ENCODE measurements around the gene CDKN1A. TPM values are rescaled to one million over a fixed set of nuclear protein-coding genes. Genes with fewer than 3 reads are reported as not detected.
"Not testable (repeated sequence)": the region's sequence is repeated elsewhere in the genome, so short reads cannot be mapped to it uniquely, and the experiment has no call there.

Gene CDKN1A
- total RNA-seq, 1 donor from 2014 or later, result 50.4 TPM

DNA sequence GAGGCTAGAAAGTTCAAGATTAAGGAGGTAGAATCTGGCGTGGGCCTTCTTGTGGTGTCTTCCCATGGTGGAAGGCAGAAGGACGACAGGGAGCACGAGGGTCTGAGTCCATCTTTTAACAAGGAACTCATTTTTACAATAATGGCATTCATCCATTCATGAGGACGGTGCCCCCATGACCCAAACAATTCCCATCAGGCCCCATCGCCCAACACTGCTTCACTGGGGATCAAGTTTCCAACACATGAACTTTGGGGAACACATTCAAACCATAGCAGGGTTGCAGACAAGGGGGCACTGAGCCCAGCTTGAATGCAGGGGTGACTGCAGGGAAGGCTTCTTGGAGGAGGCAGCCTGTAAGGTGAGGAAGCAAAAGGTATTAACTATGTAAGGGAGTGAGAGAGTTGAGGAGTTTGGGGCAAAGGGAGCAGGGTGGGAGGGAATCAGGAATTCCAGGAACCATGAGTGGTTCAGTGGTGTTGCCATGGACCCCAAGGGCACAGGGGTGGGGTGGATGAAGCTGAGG lies 24.6 kb downstream of the CDKN1A start:
- intact Hi-C loops (cut with micrococcal nuclease), result no loop called here
- Mint-ChIP-seq H3K4me3 (no peak overlapping the region), H3K9me3 (no peaks in the 10 kb centered on the region), H3K4me1 (peaks cover 15% of the 10 kb centered on the region), H3K27me3 (no peaks in the 10 kb centered on the region), H3K27ac (no peak overlapping the region), H3K36me3 (ENCODE audit: low read depth) (no peaks in the 10 kb centered on the region)
- TF ChIP-seq, protein P1, sequence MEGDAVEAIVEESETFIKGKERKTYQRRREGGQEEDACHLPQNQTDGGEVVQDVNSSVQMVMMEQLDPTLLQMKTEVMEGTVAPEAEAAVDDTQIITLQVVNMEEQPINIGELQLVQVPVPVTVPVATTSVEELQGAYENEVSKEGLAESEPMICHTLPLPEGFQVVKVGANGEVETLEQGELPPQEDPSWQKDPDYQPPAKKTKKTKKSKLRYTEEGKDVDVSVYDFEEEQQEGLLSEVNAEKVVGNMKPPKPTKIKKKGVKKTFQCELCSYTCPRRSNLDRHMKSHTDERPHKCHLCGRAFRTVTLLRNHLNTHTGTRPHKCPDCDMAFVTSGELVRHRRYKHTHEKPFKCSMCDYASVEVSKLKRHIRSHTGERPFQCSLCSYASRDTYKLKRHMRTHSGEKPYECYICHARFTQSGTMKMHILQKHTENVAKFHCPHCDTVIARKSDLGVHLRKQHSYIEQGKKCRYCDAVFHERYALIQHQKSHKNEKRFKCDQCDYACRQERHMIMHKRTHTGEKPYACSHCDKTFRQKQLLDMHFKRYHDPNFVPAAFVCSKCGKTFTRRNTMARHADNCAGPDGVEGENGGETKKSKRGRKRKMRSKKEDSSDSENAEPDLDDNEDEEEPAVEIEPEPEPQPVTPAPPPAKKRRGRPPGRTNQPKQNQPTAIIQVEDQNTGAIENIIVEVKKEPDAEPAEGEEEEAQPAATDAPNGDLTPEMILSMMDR (IDR thresholded peaks at IDR 0.05), result no peak
- CTCF ChIA-PET, result no interaction called here
- no peak for DNase-seq
- POLR2A ChIA-PET, result no interaction called here
- no peak for ATAC-seq (ENCODE audit: low read depth)

DNA sequence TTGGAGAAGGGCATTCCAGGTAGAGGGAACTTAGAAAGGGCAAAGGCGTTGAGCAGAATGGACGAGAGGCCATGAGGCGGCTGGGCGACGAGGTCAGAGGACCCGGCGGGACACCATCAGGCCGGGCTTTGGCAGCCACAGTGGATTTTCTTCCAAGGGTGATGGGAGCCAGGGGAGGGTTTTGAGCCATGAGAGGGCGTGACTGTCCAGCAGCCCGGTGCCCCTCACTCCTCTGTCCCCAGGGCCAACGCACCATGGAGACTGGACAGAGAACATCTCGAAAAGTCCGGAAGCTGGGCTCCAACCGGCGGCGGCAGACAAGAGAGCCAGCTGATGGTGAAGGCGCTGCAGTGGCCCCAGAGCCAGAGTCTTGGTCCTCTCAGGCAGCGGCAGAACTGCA lies 25.5 kb downstream of the CDKN1A start:
- DNase-seq (no peak), ATAC-seq (ENCODE audit: low read depth) (no peak)
- POLR2A ChIA-PET, result no interaction called here
- Mint-ChIP-seq H3K9me3 (no peaks in the 10 kb centered on the region), H3K36me3 (ENCODE audit: low read depth) (no peaks in the 10 kb centered on the region), H3K27me3 (no peaks in the 10 kb centered on the region), H3K4me1 (peaks cover 12% of the 10 kb centered on the region), H3K4me3 (no peak overlapping the region), H3K27ac (no peak overlapping the region)
- TF ChIP-seq, protein P1 (IDR thresholded peaks at IDR 0.05), result no peak
- CTCF ChIA-PET, result no interaction called here
- intact Hi-C loops (cut with micrococcal nuclease), result no loop called here

DNA sequence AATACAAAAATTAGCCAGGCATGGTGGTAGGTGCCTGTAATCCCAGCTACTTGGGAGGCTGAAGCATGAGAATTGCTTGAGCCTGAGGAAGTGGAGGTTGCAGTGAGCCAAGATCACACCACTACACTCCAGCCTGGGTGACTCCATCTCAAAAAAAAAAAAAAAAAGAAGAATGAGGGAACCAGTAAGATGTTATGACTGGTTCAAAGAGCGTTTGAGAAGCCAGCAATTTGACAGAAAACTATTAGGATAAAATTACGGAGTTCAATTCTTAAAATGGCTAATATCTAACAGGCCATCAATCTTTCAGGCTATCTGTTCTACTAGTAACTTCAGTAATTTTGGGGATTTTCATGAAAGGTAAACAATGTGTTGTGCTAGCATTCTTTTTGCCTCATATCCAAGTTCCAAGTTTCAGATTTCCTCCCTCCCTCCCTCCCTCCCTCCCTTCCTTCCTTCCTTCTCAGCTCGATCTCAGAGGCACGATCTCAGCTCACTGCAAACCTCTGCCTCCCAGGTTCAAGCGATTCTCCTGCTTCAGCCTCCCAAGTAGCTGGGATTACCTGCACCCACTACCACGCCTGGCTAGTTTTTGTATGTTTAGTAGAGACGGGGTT lies 26.6 kb downstream of the CDKN1A start:
- DNase-seq; H3K4me3 Mint-ChIP-seq; H3K36me3 Mint-ChIP-seq (ENCODE audit: low read depth); H3K27me3 Mint-ChIP-seq; ATAC-seq (ENCODE audit: low read depth); H3K27ac Mint-ChIP-seq; intact Hi-C loops (cut with micrococcal nuclease); CTCF ChIA-PET; H3K9me3 Mint-ChIP-seq: not testable (repeated sequence)
- peaks cover 12% of the 10 kb centered on the region for H3K4me1 Mint-ChIP-seq
- POLR2A ChIA-PET, result interaction anchor here (0.7 kb wide), 1 partner anchor 572 kb away, joined by 3 read pairs; no protein-coding TSS in a partner anchor

DNA sequence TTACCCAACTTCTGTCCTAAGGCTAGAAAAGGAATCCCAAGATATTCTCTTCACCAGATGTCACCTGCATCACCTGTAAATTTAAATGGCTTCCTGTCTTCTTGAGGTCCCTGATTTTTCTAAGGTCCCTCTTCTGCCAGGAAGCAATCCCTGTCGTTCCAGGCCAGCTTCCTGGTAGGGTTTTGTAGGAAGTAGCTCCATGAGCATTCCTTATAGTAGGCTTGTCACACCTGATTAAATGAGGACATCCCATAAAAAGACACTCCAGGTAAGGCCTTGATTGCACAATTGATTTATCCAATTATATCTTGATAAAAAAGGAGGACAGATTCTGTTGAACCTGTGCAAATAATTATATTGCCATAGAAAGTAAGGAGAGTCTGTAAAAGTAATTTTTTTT lies 27.8 kb downstream of the CDKN1A start:
- no peak overlapping the region for H3K4me3 Mint-ChIP-seq
- DNase-seq, result no peak
- no peaks in the 10 kb centered on the region for H3K27me3 Mint-ChIP-seq
- intact Hi-C loops (cut with micrococcal nuclease), result no loop called here
- H3K36me3 Mint-ChIP-seq (ENCODE audit: low read depth), result no peaks in the 10 kb centered on the region
- TF ChIP-seq, protein P1 (IDR thresholded peaks at IDR 0.05), result no peak
- no peaks in the 10 kb centered on the region for H3K9me3 Mint-ChIP-seq
- no peak overlapping the region for H3K27ac Mint-ChIP-seq
- ATAC-seq (ENCODE audit: low read depth), result no peak
- ChIA-PET POLR2A (no interaction called here), CTCF (interaction anchor here (1.3 to 2.0 kb wide), 2 partner anchors 18 to 53 kb away, joined by 4 to 5 read pairs; no protein-coding TSS in a partner anchor)
- peaks cover 4% of the 10 kb centered on the region for H3K4me1 Mint-ChIP-seq

DNA sequence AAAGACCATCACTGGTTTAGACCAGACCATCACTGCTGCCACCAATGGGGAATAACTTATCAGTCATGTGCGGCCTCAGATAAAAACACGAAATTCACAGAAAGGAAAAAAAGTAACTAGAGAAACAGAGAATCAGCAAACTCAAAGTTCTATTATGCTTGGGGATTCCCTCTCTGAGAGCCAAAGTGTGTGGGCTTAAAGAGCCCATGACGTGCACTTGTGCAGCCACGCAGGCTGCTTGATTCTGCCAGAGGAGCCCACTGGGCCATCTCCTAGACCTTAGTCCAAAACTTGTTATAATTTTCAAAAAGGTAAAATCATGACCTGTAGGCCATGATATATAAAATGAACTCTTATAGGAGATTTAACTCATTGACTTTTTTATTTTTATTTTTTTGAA lies 34.3 kb downstream of the CDKN1A start:
- POLR2A ChIA-PET, result no interaction called here
- intact Hi-C loops (cut with micrococcal nuclease), result no loop called here
- H3K9me3 Mint-ChIP-seq, result no peaks in the 10 kb centered on the region
- DNase-seq (no peak), ATAC-seq (ENCODE audit: low read depth) (no peak)
- CTCF ChIA-PET, result no interaction called here
- no peak overlapping the region for H3K27ac Mint-ChIP-seq
- no peaks in the 10 kb centered on the region for H3K36me3 Mint-ChIP-seq (ENCODE audit: low read depth)
- no peak overlapping the region for H3K4me3 Mint-ChIP-seq
- TF ChIP-seq, protein P1 (IDR thresholded peaks at IDR 0.05), result no peak
- H3K4me1 Mint-ChIP-seq, result no peaks in the 10 kb centered on the region
- H3K27me3 Mint-ChIP-seq, result no peaks in the 10 kb centered on the region

DNA sequence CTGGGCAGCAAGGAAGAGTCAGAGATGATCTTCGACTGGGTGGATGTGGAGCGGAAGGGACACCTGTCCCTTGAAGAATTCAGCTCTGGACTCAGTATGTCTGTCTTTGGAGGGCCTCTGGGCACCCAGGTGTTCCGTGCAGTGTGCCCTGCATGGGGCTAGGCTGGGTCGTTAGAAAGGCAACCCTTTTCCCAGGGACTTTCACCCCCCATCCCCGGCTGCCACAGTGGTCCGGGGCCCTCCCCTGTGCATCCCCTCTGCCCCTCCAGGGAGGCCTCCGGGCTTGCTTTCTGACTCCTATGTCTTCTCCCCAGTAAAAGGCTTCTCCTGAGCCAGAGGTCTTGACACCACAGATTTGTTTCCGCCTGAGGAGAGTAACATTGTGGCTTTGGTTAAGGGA lies 35.3 kb downstream of the CDKN1A start:
- H3K4me1 Mint-ChIP-seq, result no peaks in the 10 kb centered on the region
- H3K27ac Mint-ChIP-seq, result no peak overlapping the region
- no peaks in the 10 kb centered on the region for H3K36me3 Mint-ChIP-seq (ENCODE audit: low read depth)
- CTCF ChIA-PET, result no interaction called here
- no peak overlapping the region for H3K4me3 Mint-ChIP-seq
- TF ChIP-seq, protein P1 (IDR thresholded peaks at IDR 0.05), result no peak
- DNase-seq (no peak), ATAC-seq (ENCODE audit: low read depth) (no peak)
- POLR2A ChIA-PET, result no interaction called here
- intact Hi-C loops (cut with micrococcal nuclease), result no loop called here
- H3K9me3 Mint-ChIP-seq, result no peaks in the 10 kb centered on the region
- H3K27me3 Mint-ChIP-seq, result no peaks in the 10 kb centered on the region

Data from activated B cell treated with CpG ODN at 0.5 μM for 24 hours (primary cell).